Fibroblast of skin of right biceps (primary cell): ENCODE data around the gene ADGRB2.

ENCODE experiments used
- DNase-seq: peaks from one replicate; pipeline ENCODE4 v3.0.0-alpha.2; 2013

ADGRB2 gene

GRCh38 chr1:31745096-31745945 is 18.8 kb downstream of the ADGRB2 start:
- peak; percentile 65 for DNase-seq

- DNase-seq, result no peak
Measured at GRCh38 chr1:31744165-31744888, 19.8 kb downstream of the ADGRB2 start.

GRCh38 chr1:31742462-31743212 is 21.5 kb downstream of the ADGRB2 start:
- no peak for DNase-seq

- no peak for DNase-seq
Measured at GRCh38 chr1:31739346-31739745, 24.8 kb downstream of the ADGRB2 start.

GRCh38 chr1:31736675-31737074 is 27.5 kb downstream of the ADGRB2 start:
- DNase-seq, result no peak

- no peak for DNase-seq
Measured at GRCh38 chr1:31735571-31735970, 28.6 kb downstream of the ADGRB2 start.

- DNase-seq, result peak; percentile 26
Measured at GRCh38 chr1:31734582-31735107, 29.5 kb downstream of the ADGRB2 start.

- no peak for DNase-seq
Measured at GRCh38 chr1:31733389-31734219, 30.5 kb downstream of the ADGRB2 start.

GRCh38 chr1:31732751-31733289 is 31.3 kb downstream of the ADGRB2 start:
- no peak for DNase-seq

- DNase-seq, result no peak
Measured at GRCh38 chr1:31732343-31732742, 31.8 kb downstream of the ADGRB2 start.

GRCh38 chr1:31731049-31731565 is 33.0 kb downstream of the ADGRB2 start:
- DNase-seq, result no peak

GRCh38 chr1:31730336-31731048 is 33.6 kb downstream of the ADGRB2 start:
- DNase-seq, result no peak

GRCh38 chr1:31727849-31728248 is 36.3 kb downstream of the ADGRB2 start:
- DNase-seq, result no peak

GRCh38 chr1:31727195-31727594 is 36.9 kb downstream of the ADGRB2 start:
- DNase-seq, result no peak

- no peak for DNase-seq
Measured at GRCh38 chr1:31726715-31727114, 37.4 kb downstream of the ADGRB2 start.

- DNase-seq, result no peak
Measured at GRCh38 chr1:31725777-31726535, 38.2 kb downstream of the ADGRB2 start.

GRCh38 chr1:31725134-31725533 is 39.0 kb downstream of the ADGRB2 start:
- DNase-seq, result no peak

- DNase-seq, result peak; percentile 85
Measured at GRCh38 chr1:31723828-31724359, 40.2 kb downstream of the ADGRB2 start.

GRCh38 chr1:31718327-31718897 is 45.7 kb downstream of the ADGRB2 start:
- no peak for DNase-seq

GRCh38 chr1:31717341-31717740 is 46.8 kb downstream of the ADGRB2 start:
- peak; percentile 30 for DNase-seq
